Measurements from ENCODE around the gene SLC5A11.

DNA sequence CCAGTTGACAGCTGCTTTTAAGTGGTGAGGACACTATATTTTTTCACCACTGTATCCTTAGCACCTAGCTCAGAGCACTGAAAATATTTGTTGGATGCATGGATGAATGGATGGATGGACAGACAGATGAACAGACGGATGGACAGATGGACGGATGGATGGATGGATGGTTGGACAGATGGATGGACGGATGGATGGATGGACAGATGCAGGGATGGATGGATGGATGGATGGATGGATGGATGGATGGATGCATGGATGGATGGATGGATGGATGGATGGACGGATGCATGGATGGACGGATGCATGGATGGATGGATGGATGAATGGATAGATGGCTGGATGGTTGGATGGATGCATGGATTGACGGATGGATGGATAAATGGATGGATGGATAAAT lies 12.4 kb upstream of the SLC5A11 start:
- TF ChIP-seq FOXJ3 (CRISPR knock-in tag; IDR thresholded peaks at IDR 0.05; ENCODE audit: borderline replicate concordance): no peak
- TF ChIP-seq, protein P1, sequence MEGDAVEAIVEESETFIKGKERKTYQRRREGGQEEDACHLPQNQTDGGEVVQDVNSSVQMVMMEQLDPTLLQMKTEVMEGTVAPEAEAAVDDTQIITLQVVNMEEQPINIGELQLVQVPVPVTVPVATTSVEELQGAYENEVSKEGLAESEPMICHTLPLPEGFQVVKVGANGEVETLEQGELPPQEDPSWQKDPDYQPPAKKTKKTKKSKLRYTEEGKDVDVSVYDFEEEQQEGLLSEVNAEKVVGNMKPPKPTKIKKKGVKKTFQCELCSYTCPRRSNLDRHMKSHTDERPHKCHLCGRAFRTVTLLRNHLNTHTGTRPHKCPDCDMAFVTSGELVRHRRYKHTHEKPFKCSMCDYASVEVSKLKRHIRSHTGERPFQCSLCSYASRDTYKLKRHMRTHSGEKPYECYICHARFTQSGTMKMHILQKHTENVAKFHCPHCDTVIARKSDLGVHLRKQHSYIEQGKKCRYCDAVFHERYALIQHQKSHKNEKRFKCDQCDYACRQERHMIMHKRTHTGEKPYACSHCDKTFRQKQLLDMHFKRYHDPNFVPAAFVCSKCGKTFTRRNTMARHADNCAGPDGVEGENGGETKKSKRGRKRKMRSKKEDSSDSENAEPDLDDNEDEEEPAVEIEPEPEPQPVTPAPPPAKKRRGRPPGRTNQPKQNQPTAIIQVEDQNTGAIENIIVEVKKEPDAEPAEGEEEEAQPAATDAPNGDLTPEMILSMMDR (IDR thresholded peaks at IDR 0.05): no peak
- TF ChIP-seq, protein P2, sequence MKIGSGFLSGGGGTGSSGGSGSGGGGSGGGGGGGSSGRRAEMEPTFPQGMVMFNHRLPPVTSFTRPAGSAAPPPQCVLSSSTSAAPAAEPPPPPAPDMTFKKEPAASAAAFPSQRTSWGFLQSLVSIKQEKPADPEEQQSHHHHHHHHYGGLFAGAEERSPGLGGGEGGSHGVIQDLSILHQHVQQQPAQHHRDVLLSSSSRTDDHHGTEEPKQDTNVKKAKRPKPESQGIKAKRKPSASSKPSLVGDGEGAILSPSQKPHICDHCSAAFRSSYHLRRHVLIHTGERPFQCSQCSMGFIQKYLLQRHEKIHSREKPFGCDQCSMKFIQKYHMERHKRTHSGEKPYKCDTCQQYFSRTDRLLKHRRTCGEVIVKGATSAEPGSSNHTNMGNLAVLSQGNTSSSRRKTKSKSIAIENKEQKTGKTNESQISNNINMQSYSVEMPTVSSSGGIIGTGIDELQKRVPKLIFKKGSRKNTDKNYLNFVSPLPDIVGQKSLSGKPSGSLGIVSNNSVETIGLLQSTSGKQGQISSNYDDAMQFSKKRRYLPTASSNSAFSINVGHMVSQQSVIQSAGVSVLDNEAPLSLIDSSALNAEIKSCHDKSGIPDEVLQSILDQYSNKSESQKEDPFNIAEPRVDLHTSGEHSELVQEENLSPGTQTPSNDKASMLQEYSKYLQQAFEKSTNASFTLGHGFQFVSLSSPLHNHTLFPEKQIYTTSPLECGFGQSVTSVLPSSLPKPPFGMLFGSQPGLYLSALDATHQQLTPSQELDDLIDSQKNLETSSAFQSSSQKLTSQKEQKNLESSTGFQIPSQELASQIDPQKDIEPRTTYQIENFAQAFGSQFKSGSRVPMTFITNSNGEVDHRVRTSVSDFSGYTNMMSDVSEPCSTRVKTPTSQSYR (CRISPR knock-in tag; IDR thresholded peaks at IDR 0.05): no peak
- TF ChIP-seq SP1 (CRISPR knock-in tag; conservative IDR thresholded peaks at IDR 0.05): no peak
- TF ChIP-seq, protein P3, sequence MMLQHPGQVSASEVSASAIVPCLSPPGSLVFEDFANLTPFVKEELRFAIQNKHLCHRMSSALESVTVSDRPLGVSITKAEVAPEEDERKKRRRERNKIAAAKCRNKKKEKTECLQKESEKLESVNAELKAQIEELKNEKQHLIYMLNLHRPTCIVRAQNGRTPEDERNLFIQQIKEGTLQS (CRISPR knock-in tag; conservative IDR thresholded peaks at IDR 0.05): no peak
- TF ChIP-seq, protein P4, sequence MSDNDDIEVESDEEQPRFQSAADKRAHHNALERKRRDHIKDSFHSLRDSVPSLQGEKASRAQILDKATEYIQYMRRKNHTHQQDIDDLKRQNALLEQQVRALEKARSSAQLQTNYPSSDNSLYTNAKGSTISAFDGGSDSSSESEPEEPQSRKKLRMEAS (CRISPR knock-in tag; IDR thresholded peaks at IDR 0.05): no peak
- TF ChIP-seq, protein P5, sequence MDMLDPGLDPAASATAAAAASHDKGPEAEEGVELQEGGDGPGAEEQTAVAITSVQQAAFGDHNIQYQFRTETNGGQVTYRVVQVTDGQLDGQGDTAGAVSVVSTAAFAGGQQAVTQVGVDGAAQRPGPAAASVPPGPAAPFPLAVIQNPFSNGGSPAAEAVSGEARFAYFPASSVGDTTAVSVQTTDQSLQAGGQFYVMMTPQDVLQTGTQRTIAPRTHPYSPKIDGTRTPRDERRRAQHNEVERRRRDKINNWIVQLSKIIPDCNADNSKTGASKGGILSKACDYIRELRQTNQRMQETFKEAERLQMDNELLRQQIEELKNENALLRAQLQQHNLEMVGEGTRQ (CRISPR knock-in tag; IDR thresholded peaks at IDR 0.05): no peak
- no peak for TF ChIP-seq ELF4 (CRISPR knock-in tag; IDR thresholded peaks at IDR 0.05; ENCODE audit: low read depth)

Measured in WTC11 (cell line).